Muscle of leg (tissue), 11 donors: ENCODE data around the gene RSPH1. TPM values are rescaled to one million over a fixed set of nuclear protein-coding genes. Genes with fewer than 3 reads are reported as not detected.

ENCODE experiments used
- DNase-seq: peaks from one replicate; pipeline ENCODE4 v3.0.0; 2013
- H3K27ac ChIP-seq: one replicate; pipeline ENCODE4 v1.5.1; 2013; ENCODE audit warnings: mild to moderate bottlenecking, low read length, control low read depth
- H3K27me3 ChIP-seq: one replicate; pipeline ENCODE4 v1.6.1; 2013; ENCODE audit warnings: low read length; ENCODE audit not compliant: control insufficient read depth, insufficient read depth
- H3K36me3 ChIP-seq: one replicate; pipeline ENCODE4 v1.6.1; 2013; ENCODE audit warnings: low read length; ENCODE audit not compliant: control insufficient read depth, insufficient read depth
- H3K4me1 ChIP-seq: one replicate; pipeline ENCODE4 v1.6.1; 2013; ENCODE audit warnings: low read length; ENCODE audit not compliant: control insufficient read depth, insufficient read depth
- H3K4me3 ChIP-seq: one replicate; pipeline ENCODE4 v1.5.1; 2013; ENCODE audit warnings: low read length, control low read depth
- H3K9me3 ChIP-seq: replicated peaks from 2 replicates; pipeline ENCODE4 v1.6.1; 2013; ENCODE audit warnings: low read depth, low read length; ENCODE audit not compliant: control insufficient read depth
- WGBS: methylation state at CpG from one replicate; pipeline ENCODE4 v1.1.5; 2013; ENCODE audit warnings: missing lambda C conversion rate; ENCODE audit not compliant: insufficient coverage; 5-methylcytosine and 5-hydroxymethylcytosine counted together
- polyA plus RNA-seq, 8 donors: library from polyadenylated mRNA; unstranded; fragments of 120-200 nt; gene quantifications; one replicate each; pipeline versions ENCODE4 v1.2.1 to v1.2.3, GENCODE V29; 2013; ENCODE audit warnings: inconsistent platforms in 1 of 8, low replicate concordance in 1 of 8; ENCODE audit not compliant: insufficient read length in 8 of 8, insufficient read depth in 1 of 8
- total RNA-seq: library from RNA; stranded (reverse); fragments of 120-200 nt; gene quantifications from one replicate; pipeline ENCODE4 v1.2.4, GENCODE V29; 2013

Gene RSPH1
- total and polyA plus RNA-seq, 9 donors: 0.04 to 1.5 (median 0.27) TPM

DNA sequence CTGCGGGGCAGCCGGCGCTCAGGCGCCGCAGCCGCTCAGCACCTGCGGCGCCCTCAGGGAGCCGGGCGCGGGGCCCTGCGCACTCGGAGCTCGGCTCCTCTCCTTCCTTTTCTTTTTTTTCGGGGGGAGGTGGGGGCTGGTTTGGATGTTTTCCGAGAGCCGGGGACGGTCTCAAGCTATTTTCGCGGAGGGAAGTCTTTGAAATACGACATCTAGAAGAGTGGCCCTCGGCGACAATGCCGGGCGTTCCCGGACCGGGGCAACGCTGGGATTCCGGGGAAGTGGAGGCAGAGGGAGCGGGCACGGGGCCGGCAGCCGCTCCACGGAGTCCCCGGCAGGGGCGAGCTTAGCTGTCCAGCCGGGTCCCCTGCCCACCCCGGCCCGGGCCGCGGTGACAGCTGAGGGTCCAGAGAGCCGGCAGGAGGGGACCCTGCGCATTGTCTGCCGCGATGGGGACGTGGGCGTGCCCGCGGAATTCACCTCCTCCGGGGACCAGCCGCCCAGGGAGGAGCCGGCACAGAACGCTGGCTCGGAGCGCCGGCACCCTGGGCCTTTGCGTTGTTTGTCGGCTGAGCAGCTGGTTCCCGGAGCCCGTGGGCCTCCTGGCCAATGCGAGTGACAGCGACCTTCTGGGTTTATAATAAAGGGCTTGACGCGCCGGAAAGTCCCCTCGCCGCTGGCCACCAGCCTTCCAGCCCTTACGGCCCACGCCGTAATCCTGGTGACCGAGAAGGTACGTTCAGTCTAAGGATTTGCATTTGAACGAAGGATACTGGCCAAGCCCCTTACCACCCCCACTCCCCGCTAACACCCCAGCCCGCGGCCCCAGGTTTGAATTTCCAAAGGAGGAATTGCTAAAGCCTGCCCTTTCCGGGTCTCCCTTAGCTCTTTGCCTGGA, 18.2 kb upstream of the RSPH1 start:
- H3K4me3 ChIP-seq: peak overlapping the region; percentile 57
- WGBS: under 1% methylated on average over 69 of the region's 77 CpGs
- H3K36me3 ChIP-seq: peaks cover 2% of the 10 kb centered on the region
- H3K4me1 ChIP-seq: peaks cover 23% of the 10 kb centered on the region
- peaks cover 18% of the 10 kb centered on the region for H3K27me3 ChIP-seq
- DNase-seq: no peak
- H3K9me3 ChIP-seq: no peaks in the 10 kb centered on the region
- H3K27ac ChIP-seq: no peak overlapping the region

DNA sequence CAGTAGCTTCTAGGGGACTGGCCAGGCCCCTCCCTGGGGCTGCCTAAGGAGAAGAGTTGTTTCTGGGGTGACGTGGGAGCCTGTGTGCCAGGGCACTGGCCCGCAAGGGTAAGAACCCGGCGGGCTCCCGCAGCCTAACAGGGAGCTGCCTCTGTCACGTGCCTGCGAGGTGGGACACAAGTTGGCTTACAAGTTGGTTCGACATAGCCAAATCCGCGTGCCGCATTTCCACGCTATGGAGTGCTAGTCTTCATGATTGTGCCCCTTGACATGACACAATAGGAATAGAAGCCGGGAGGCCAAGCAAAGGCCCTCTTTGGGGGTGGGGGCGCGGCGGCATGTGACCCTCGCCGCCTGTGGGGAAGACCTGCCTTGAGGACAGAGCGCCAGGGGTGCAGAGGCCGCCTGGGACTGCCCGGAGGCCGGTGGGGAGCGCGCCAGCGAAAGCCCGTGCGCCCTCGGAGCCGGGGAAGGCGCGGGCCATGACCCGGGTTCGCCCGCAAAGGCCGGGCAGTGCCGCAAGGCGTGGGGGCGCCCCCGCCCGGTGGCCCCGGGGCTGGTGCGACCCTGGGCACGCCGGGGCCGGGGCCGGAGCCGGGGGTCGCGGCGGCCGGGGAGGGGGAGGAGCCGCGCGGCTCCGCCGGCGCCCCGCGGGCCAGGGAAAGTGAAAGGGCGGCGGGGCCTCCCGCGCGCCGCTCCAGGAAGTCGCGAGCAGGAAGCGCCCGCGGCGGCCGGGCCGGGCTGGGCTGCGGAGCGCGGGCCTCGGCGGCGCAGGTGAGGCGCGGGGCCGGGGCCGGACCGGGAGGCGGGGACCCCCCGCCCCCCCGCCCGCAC, 17.3 kb upstream of the RSPH1 start, which contains the start of gene SLC37A1:
SLC37A1 (plus strand) TSS at position 702 of the 834 bp plus-strand sequence. CDS start 4,603 bp downstream, outside the sequence.
- WGBS: 12% methylated on average over 88 of the region's 88 CpGs
- Histone ChIP-seq H3K27me3 (peaks cover 18% of the 10 kb centered on the region), H3K36me3 (no peaks in the 10 kb centered on the region), H3K4me3 (peak within 1 kb of the TSS; percentile 57), H3K9me3 (no peaks in the 10 kb centered on the region), H3K27ac (no peak within 1 kb of the TSS), H3K4me1 (peaks cover 23% of the 10 kb centered on the region)
- no peak for DNase-seq

DNA sequence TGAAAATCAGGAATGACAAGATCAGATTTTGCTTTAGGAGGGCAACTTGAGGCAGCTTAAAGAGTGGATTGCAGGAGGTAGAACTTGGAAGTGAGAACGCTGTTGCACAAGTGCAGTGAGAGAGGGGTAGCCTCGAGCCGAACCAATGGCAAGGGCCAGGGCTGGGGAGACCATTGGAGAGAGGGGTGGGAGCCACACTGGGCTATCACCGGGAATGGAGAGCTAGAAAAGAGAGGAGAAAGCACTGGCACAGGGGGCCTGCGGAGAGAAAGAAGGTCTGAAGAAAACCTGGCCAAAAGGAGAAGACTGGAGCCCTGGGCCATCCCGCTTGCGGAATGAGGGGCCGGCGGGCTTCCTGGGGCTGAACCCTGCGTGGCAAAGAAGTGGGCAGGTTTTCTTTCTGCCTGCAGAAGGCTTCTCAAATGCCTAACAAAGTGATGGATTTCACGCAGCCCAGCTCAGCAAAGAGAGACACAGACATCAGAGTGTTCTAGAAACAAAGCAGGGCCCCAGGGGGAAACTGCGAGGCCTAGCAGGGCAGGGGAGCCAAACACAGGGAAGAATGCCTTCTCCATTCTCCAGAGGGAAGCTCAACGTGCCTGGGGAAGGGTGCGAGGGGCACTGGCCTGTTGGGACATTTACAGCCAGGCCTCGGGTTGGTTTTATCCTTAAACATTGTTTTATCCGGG, 16.5 kb upstream of the RSPH1 start:
- peaks cover 15% of the 10 kb centered on the region for H3K27me3 ChIP-seq
- peaks cover 23% of the 10 kb centered on the region for H3K4me1 ChIP-seq
- 83% methylated on average over 14 of the region's 16 CpGs for WGBS
- no peak overlapping the region for H3K4me3 ChIP-seq
- H3K27ac ChIP-seq: no peak overlapping the region
- H3K36me3 ChIP-seq: no peaks in the 10 kb centered on the region
- H3K9me3 ChIP-seq: no peaks in the 10 kb centered on the region
- DNase-seq: no peak

DNA sequence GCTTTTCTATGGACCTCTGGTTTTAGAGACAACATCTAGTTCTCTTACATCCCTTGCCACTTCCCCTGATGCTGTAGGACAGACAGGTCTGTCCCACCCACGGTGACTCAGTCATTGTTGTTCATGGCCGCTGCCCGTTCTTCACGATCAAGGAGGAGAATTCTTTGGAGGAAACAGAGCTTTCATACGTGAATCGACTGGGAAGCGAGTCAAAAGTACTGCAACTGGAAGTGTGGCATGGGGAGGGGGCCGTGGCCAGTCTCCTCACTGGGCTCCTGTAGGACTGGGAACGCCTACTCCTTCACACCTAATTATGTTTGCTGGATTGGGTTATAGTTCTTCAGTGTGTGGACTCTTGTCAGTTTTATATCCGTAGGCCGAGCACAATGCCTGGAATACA, 13.2 kb upstream of the RSPH1 start:
- H3K27me3 ChIP-seq: peaks cover 8% of the 10 kb centered on the region
- H3K4me1 ChIP-seq: peaks cover 9% of the 10 kb centered on the region
- no peak overlapping the region for H3K27ac ChIP-seq
- WGBS: 60% methylated on average over 1 of the region's 11 CpGs
- H3K36me3 ChIP-seq: no peaks in the 10 kb centered on the region
- H3K9me3 ChIP-seq: no peaks in the 10 kb centered on the region
- no peak for DNase-seq
- H3K4me3 ChIP-seq: no peak overlapping the region

DNA sequence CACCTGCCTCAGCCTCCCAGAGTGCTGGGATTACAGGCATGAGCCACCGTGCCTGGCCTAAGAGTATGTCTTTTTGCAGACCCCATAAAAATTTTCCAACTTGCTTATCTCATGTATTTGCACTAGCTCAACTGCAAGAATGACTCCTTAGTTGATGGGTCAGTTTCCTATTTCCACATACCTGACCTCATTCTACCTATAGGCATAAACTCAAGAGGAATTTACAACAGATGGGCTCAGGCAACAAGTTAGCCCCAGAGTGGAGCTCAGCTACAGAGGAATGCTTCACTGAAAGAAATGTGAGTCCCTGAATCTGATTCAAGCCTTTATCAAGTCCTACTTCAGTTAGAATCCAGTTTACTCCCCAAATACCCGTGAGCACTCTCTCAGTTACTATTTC, 12.3 kb upstream of the RSPH1 start:
- 71% methylated on average over 1 of the region's 2 CpGs for WGBS
- H3K27ac ChIP-seq: no peak overlapping the region
- H3K9me3 ChIP-seq: no peaks in the 10 kb centered on the region
- peaks cover 7% of the 10 kb centered on the region for H3K27me3 ChIP-seq
- DNase-seq: no peak
- H3K36me3 ChIP-seq: no peaks in the 10 kb centered on the region
- no peak overlapping the region for H3K4me3 ChIP-seq
- peaks cover 8% of the 10 kb centered on the region for H3K4me1 ChIP-seq

DNA sequence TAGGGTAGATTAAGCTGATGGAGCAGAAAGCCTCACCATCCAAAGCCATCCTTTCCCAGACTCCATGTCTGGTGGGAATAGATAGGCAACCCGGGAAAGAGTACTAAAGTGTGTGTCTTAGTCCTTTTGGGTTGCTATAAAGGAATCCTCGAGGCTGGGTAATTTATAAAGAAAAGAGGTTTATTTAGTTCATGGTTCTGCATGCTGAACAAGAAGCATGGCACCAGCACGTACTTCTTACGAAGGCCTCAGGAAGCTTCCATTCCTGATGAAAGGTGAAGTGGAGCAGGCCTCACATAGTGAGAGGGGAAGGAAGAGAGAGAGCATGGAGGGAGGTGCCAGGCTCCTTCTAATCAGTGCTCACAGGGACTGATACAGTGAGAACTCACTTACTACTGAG, 11.4 kb upstream of the RSPH1 start:
- no peak overlapping the region for H3K27ac ChIP-seq
- no peaks in the 10 kb centered on the region for H3K9me3 ChIP-seq
- peaks cover 3% of the 10 kb centered on the region for H3K27me3 ChIP-seq
- DNase-seq: no peak
- no peaks in the 10 kb centered on the region for H3K36me3 ChIP-seq
- H3K4me3 ChIP-seq: no peak overlapping the region
- 100% methylated on average over 3 of the region's 4 CpGs for WGBS
- no peaks in the 10 kb centered on the region for H3K4me1 ChIP-seq

DNA sequence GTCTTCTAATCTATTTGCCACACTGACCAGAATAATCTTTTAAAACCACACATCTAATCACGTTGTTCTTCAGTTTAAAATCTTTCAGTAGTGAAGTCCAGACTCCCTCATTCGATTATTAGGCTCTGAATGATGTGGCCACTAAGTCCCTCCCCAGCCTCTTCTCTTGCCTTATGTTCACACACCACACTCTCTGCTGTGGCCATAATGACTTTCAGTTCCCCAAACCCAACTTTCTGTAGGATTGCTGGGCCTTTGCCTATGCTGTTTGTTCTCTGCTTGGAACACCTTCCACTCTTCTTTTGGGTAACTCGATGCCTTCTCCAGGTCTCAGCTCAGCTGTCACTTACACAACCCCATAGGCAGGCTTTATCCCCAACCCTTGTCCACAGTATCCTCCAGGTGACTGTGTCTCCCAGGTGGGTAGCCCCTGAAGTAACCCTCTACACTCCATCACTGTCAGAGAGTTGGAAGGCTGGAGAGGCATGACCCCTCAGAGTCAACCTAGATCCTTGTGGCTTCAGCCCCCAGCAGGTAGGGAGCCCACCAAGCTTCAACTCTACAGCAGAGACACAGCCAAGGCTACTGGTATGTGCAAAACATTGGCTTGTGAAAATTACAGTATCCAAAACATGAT, 9.2 kb upstream of the RSPH1 start:
- Histone ChIP-seq H3K4me1 (no peaks in the 10 kb centered on the region), H3K4me3 (no peak overlapping the region), H3K27ac (no peak overlapping the region), H3K36me3 (no peaks in the 10 kb centered on the region), H3K9me3 (no peaks in the 10 kb centered on the region), H3K27me3 (peaks cover 3% of the 10 kb centered on the region)
- no peak for DNase-seq
- 72% methylated on average over 3 of the region's 3 CpGs for WGBS

DNA sequence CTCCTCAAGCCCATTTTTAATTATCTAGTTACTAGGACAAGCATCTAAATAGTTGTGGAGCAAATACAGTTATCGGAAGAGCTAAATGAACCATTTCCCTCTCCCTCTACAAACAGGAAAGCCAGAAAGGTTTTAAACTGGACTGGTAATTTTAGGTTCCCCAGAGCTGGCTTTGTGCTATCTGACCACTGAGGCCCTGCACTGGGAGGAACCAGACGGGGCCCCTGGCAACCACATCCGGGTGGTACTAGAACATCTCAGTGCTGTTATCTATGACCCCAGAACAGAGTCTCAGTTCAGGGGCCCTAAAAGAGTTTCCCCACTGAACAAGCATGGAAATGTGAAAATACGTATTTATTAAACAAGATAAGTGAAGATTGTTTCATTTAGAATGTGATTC, 7.7 kb upstream of the RSPH1 start:
- no peak overlapping the region for H3K27ac ChIP-seq
- H3K27me3 ChIP-seq: peaks cover 3% of the 10 kb centered on the region
- DNase-seq: no peak
- WGBS: 71% methylated on average over 2 of the region's 4 CpGs
- no peaks in the 10 kb centered on the region for H3K9me3 ChIP-seq
- no peak overlapping the region for H3K4me3 ChIP-seq
- no peaks in the 10 kb centered on the region for H3K36me3 ChIP-seq
- no peaks in the 10 kb centered on the region for H3K4me1 ChIP-seq

DNA sequence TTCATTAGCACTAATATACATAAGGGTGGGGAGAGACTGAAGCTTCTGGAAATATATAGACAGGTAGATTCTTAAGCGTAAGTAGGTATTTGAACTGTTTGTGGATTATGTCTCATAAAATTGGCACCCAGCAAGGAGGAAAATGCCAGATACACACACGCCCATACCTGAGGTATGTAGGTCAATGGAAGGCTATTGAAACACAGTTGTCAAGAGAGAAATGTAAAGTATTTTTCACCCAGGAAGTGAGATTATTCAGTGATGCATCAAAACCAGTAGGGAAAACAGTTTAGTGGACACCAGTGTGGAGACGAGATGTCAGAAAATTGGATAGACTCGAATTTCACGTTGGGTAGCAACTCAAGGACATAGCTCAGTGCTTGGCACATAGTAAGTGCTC, 4.7 kb upstream of the RSPH1 start:
- Histone ChIP-seq H3K4me3 (no peak overlapping the region), H3K27me3 (peaks cover 3% of the 10 kb centered on the region), H3K4me1 (peaks cover 9% of the 10 kb centered on the region), H3K27ac (no peak overlapping the region), H3K9me3 (no peaks in the 10 kb centered on the region), H3K36me3 (no peaks in the 10 kb centered on the region)
- no peak for DNase-seq
- WGBS: 88% methylated on average over 3 of the region's 5 CpGs
